GM18909 (cell line): ENCODE measurements around the gene CYSRT1.

Source experiments
- ATAC-seq: cut with Tn5 transposase; IDR thresholded peaks from one replicate; pipeline ENCODE4 v1.9.1; 2021; ENCODE audit warnings: mild to moderate bottlenecking; ENCODE audit not compliant: unreplicated experiment, poor library complexity

The CYSRT1 gene

DNA sequence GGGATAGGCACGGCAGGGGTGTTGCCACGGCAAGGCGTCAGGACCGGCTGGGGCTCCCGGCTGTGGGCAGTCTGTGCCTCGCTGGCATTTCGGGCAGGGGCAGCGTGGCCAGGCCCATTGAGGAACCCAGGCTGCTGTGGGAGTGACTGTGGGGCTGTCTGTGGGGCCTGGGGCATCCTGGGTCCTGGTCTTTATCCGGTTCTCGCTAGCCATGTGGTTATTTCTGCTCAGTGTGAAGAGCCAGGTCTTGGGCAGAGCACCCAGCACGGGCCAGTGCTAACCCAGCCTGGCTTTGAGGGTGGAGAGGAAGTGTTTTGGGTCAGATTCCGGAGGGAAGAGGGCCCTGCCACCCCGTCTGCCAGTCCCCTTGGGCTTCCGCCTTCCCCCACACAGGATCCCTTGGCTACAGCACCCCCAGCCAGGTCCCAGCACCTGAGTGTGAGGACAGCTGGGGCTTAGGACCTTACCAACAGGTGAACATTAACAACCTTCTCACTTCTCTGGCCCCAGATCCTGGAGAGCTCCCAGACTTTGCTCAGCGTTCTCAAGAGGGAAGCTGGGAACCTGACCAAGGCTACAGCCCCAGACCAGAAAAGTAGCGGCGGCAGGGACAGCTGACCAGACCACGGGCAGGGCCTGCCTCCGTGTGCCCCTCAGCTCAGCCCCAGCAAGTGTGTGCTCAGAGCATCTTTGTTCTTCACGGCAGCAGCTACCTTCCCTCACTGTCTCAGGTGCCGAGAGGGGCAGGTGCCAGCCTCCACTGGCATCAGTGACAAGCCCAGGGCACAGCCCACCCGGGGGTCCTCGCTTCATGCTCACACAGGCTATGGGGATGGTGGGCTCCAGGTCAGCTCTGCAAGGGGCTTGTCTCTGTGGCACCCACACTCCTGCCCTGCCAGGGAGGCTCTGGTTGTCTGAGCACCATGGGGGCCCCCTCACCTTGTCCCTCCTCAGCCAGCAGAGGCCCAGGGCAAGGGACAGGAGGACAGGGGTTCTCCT, 35.4 kb upstream of the CYSRT1 start:
- ATAC-seq = peak; percentile 1

DNA sequence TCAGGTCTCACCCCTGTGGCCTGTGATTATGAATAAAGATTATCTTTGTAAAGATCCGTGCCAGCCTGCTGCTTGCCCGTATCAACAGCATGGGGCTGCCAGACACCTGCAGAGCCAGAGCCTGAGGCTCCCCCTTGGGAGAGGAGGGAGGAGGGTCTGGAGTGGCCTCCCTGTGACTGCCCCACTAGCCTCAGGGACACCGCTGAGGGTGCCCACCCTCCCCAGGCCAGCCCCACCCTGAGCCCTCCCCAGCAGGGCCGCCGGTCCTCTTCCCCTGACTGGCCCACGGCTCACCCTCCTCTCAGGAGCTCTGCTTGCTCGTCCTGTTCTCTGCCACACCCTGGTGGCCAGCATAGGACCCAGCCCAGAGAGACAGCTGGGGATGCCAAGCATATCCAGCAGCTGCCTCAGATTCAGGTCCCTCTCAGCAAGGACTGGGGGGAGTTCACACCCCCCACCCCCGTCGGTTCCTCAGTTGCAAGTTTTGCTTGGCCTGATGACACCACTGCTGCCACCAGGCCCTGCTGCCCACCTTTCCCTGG, 34.6 kb upstream of the CYSRT1 start:
- no peak for ATAC-seq

DNA sequence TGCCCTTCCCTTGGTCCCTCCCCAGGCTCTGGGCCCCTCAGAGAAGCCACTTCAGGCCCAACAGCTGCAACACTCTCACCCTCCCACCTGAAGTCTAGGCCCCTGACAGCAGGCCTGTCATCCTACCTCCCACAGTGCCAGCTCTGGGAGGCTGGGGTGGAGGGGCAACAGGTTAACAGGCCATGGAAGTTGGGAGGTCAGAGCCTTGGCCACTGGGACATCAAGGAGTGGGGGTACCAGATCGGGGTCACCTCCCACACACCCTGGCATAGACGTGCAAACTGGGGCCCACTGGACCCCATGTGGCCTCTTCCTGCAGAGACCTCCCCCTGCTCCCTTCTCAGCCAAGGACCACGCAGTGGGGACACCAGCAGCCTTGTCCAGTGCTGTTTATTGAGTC, 33.7 kb upstream of the CYSRT1 start:
- ATAC-seq = no peak

DNA sequence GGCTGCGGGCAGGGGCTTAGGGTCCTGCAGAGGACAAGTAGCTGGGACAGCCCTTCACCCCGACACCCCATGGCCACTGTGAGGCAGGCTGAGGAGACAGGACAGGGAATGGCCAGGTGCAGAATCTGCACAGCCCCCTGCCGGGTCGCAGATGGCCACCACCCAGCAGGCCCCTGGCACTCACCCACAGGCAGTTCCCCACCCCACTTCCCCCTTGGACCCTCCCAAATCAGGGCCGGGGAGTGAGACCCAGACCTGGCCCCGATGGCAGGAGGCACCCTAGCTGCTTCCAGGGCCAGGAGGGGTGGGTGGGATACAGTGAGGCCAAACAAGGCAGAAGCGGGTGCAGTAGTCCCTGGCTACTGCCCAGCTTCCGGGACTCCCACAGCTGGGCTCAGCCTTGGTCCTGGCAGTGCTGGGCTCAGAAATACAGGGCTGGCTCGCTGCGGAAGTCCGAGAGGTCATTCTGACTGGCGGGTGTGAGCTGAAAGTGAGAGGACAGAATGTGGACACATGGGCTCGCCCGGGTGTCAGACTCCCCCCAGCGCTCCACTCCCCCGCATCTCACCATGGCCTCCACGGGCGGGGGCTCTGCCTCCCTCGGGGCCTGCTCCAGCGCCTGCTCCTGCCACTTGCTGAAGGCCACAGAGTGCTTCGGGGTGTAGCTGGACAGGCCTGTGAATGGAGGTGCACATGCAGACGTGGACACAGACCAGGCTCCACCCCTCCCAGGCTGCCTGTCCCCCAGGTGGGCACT, 33.1 kb upstream of the CYSRT1 start:
- ATAC-seq = no peak

DNA sequence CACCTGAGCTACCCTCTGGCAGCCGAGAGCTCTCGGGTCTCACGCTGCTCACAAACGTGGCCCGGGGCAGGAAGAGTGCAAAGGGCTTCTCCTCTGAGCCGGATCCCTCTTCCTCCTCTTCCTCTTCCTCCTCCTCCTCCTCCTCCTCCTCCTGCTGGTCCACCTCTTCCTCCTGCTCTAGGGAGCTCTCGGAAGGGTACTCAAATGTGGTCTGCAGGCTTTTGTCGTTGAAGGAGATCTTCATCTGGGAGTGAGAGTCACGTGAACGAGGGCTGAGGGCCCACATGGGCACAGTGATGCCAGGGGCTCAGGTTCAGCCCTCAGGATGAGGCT, 32.6 kb upstream of the CYSRT1 start:
- no peak for ATAC-seq

DNA sequence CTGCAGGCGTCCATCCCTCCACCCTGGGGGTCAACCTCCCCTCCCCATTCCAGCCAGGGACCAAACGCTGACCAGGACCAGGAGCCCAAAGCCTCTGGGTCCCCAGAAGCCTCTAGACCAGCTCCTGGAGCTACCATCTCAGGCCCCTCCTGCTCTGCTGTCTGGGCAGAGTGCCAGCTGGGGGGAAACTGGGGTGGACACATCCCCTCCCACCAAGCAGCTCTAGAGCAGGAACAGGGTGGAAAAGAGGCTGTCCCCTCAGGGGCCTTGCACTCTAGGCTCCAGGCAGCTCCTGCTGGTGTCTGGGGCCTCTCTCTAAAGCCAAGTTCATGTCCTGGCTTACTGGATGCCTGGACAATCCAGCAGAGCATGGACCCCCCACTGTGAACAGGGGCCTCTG, 32.1 kb upstream of the CYSRT1 start:
- ATAC-seq = no peak

DNA sequence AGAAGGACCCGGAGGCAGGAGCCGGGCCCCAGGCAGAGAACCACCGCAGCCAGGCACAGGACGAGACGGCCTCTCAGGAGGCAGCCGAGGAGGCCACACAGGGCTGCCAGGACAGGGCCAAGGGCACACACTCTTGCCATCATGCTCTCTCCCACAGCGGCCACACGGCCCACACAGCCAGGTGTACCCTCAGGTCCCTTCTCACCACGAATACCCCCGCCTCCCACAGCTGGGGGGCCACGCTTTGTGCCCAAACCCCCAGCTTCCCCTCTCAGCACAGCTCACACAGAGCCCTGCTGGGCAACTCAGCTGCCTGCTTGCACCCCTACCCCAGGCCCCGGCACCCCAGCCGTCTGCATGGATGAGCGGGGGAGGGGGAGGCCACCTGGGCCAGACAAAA, 31.2 kb upstream of the CYSRT1 start:
- ATAC-seq = no peak

DNA sequence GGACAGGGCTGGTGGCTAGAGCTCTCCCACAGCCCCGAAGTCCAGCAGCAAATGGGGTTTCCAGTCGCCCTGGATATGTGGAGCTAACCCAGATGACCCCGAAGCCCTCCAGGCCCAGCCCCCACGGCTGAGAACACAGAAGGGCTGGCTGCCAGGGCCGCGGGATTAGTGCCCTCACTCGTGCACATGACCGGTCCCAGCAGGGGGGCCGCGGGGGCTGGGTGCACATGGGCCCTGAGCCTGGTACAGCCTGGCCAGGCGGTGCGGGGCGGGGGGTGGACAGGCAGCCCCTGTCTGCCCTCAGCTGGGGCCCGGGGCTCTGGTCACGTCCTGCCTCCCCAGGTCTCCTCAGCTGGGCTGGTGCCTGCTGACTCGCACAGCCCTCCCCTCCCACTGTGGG, 30.6 kb upstream of the CYSRT1 start:
- ATAC-seq = no peak

DNA sequence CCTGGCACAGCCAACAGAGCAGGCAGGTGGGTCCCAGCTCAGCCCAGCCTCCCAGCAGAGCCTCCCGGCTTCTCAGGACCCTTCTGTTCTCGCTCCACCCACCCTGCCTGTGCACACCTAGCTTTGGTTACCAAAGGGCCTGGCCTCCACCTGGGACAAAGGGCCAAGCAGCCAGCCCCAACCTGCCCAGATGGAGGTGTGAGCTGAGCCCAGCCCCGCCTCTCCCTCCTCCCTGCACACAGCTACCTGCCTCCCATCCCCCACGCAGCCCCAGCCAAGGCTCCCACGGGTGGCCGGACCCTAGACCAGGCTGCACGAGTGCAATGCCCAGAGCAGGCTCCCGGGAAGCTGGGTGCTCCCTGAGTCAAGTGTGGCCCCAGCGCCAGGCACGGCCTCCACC, 30.1 kb upstream of the CYSRT1 start:
- no peak for ATAC-seq

DNA sequence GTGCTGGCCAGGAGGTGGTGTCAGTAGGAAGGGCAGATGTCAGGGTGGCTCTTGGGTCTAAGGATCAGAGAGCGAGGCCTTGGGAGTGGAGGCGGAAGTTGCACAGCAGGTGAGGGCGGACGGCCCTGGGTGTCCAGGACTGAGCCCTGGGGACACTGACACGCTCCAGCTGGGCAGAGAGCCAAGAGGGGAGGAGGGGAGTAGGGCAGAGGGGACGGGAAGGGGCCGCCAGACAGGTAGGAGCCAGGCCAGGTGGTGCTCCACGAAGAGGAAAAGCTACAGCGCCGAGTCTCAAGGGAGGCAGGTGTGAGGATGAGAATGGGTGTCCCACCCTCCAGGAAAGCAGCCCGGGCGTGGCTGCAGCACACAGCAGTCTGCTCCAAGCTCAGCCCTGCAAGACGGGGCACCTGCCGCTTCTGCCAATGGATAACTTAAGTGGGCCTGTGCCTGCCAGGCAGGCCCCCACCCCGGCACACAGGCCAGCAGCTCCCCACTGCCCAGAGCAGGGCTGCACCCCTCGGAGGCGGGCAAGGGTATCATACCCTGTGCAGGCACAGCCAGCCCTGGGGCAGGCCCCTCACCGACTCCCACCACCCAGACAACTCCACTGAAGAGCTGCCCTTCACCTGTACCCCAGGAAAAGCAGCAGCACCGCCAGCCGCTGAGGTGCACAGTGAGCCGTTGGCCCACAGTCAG, 29.3 kb upstream of the CYSRT1 start:
- no peak for ATAC-seq

DNA sequence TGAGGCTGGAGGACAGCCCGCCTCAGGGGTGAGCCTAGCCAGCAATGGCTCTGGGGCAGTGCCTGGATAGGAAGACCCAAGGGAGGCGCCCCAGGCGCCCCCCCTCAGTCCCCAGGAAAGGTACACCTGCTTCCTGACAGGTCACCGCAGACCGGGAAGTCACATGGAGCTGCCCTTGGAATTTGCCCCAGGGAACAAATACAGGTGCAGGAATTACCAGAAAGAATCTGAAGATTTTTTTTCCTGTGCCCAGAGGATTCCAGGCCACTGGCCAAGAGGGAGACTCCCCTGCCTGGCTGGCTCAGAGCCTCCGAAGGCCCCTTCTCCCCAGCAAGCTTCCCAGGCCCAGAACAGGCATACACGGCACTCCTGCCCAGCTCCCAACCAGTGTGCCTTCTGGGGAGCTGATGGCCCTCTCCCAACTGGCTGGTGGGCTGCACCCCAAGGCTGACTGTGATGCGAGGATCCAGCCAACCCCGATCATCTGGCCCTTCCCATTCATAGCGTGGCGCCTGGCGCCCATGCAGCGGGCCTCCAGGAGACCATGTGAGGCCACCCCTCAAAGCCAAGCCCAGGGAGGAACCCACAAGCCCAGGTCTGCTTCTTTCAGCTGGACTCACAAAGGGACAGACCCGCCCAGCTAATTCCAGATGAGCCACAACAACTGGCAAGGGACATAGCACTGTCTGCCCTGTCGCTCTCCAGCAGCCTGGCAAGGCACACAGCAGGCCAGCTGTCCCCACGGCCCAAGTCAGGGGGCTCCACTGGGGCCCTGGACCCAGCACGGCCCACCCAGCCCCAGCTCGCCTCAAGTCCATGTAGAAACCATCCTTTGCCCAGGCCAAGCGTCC, 26.7 kb upstream of the CYSRT1 start:
- ATAC-seq = no peak

DNA sequence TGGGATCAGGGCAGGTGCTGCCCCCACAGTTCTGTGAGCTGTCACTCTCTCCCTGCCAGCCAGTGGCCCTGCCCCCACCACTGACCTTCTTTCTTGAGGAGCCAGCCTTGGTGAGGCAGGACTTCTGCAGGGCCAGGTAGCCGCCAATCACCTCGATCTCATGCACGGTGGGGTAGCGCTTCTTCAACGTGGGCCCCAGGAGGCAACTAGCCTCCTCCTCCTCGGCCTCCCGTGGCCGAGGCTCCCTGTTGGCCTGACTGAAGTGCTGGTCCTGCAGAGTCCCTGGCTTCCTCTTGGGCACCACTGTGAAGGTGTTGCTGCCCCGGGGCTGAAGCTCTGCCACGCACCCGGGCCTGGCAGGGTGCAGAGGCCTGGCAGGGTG, 26.1 kb upstream of the CYSRT1 start:
- ATAC-seq = no peak

DNA sequence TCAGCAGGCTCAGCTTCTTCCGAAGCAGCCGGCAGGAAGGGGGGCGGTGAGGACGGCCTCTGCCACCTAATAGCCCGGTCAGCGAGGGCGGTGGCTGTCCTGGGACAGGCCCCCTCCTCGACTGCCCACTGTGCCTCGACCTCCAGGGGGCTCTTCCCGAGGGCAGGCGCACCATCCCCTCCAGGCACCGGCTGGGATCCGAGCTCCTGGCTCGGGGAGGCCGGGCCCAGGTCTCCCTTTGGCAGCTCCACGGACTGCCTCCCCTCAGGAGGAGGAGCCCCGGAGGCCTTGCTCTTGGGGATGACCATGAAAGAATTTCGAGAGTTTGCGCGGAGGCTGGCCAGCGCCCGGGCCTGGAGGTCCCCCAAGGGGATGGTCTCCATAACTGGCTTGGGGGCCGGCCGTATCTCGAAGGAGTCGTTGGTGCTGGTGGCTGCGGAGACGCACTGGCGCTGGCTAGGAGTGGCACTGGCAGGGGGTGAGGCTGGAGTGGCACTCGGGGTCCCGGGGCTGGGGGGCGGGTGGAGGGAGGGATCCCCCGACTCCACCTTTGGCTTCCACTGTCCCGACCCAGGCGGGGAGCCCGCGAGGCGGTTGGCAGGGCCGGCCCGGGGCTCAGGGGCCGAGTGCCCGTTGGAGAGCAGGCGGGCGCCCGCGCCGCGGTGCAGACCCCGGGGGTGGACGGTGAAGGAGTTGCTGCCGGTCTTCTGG, 25.4 kb upstream of the CYSRT1 start:
- no peak for ATAC-seq

DNA sequence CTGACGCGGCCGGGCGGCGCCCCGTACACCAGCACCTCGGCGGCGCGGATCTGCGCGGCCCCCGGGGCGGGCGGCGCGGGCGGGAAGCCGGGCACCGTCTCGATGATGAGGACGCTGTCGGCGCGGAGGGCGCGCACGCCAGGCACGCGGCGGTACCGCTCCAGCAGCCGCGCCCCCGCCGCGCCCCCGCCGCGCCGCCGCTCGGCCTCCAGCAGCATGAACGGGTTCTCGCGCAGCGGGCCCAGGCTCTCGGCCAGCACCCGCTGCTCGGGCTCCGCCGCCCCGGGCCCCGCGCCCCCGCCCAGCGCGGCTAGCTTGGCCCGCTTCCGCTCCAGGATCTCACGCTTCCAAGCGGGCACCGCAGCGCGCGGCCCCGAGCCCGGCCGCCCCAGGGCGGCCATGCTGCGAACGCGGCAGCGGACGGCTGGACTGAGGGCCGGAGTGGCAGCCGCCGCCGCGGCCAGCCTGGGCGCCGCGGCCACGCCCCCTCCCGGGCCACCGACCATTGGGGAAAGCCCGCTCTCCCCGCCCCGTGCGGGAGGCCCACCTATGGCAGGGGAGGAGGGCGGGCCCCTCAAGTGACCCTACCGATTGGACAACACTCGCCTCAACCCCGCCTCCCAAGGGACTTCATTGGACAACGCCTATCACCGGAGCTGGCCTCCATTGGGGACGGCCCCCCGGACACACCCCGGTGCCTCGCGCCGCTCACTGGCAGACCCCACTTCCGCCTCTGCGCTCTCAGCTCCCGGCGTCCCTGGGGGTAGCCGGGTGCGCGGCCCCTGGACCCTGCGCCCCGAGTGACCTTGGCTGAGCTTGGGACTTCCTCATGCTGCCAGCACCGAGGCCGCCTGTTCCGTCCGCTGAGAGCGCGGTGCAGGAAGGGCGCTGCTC, 24.4 kb upstream of the CYSRT1 start, which contains the start of gene TPRN:
TPRN (minus strand) TSS at position 431 of the 894 bp plus-strand sequence; CDS start at position 401, 30 bp downstream.
- ATAC-seq = peak; percentile 88

DNA sequence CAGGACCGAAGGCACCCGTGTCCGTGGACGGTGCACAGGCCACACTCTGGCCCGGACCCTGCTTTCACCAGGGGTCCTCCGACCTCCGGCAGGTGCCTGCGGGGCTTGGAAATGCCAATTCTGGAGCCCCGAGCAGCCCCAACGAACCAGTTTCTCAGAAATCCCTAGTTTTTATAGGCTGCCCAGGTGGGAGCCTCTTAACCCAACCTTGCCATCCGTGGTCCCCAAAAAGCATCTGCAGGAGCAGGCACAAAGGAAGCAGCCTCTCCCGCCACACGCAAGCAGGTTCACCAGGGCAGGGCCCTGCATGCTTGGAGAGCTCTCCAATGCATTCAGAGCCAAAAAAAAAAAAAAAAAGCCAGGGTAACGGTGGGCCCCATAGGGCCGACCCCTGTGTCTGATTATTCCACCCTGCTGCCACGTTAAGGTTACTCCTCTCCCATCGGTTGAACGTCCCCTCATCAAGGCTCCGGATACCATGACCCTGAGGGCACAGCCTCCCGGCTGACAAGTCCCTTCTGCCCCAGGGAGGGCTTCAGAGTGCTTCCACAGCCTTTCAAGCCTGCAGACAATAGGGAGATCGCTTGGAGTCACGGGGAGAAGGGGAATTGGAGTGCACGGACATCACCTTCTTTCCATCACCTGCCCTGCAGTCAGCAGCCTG, 23.6 kb upstream of the CYSRT1 start:
- no peak for ATAC-seq

DNA sequence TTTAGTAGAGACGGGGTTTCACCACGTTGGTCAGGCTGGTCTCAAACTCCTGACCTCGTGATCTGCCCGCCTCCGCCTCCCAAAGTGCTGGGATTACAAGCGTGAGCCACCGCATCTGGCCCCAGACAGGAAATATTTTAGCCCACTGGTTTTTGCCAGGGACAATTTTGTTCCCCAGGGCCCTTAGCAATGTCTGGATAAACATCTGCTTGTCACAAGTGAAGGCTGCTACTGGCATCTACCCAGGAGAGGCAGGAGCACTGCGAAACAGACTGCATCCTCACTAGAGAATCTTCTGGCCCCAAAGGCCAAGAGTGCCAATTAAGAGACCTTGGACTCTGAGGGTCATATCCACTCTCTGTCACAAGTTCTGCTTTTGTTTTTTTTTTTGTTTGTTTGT, 22.0 kb upstream of the CYSRT1 start:
- ATAC-seq = no peak

DNA sequence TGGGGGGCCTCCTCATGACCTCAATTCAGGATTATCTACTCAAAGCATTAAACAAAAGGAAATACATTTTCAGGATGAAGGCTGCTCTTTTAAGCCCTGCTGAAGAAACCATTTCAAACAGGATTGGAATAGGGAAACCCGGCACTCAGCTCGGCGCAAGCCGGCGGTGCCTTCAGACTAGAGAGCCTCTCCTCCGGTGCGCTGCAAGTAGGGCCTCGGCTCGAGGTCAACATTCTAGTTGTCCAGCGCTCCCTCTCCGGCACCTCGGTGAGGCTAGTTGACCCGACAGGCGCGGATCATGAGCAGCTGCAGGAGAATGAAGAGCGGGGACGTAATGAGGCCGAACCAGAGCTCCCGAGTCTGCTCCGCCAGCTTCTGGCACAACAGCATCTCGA, 20.2 kb upstream of the CYSRT1 start:
- no peak for ATAC-seq
